WI38 (cell line): ENCODE results near the gene GPBP1L1.

Experiments used
- H3K4me3 ChIP-seq: 2 replicates; pipeline ENCODE4 v1.5.1; 2011; ENCODE audit warnings: low read depth, mild to moderate bottlenecking, control low read depth, low read length
- TF ChIP-seq, protein P1 (sequence below): IDR thresholded peaks from 2 replicates; pipeline ENCODE4 v1.5.1; 2012; ENCODE audit warnings: low read depth, mild to moderate bottlenecking, control low read depth, low read length

The GPBP1L1 gene

DNA sequence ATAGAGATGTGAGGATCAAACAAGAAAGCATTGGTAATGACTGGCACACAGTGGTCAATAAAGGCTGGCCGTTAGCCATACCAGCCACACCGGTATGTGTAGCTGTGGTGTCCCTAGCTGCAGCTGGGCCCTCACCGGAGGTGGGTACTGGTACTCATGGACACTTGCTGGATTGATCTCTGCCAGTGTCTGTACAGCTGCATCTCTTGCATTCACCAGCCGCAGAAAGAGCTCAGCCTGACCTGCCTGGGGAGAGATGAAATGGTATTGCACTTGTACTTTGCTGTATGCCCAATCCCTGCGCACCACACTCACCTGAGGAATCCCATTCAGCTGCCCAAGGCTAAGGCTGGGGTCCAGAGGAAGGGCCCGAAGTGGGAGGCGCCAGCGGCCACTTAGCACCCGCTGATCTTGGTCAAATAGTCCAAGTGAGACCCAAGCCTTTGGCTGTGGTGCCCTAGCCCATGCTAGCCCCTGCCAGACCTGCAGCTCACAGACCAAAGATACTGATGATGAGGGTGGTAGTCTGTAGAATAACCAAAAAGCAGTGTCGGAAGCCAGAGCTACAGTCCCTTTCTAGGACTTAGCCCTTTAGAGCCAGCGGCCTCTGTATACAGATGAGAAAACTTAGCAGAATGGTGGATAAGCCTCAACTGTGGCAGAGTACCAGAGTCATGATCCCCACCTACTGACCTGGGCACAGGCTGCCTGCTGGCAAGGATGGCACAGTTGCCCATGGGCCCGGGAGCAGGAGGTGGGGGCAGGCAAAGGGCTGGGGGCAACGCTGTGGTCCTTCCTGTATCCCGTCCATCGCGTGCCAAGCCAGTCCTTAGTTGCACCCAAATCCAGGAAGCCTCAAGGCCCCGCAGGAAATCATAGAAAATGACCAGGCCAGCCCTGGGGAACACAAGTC lies 65.5 kb downstream of the GPBP1L1 start:
- TF ChIP-seq, protein P1, sequence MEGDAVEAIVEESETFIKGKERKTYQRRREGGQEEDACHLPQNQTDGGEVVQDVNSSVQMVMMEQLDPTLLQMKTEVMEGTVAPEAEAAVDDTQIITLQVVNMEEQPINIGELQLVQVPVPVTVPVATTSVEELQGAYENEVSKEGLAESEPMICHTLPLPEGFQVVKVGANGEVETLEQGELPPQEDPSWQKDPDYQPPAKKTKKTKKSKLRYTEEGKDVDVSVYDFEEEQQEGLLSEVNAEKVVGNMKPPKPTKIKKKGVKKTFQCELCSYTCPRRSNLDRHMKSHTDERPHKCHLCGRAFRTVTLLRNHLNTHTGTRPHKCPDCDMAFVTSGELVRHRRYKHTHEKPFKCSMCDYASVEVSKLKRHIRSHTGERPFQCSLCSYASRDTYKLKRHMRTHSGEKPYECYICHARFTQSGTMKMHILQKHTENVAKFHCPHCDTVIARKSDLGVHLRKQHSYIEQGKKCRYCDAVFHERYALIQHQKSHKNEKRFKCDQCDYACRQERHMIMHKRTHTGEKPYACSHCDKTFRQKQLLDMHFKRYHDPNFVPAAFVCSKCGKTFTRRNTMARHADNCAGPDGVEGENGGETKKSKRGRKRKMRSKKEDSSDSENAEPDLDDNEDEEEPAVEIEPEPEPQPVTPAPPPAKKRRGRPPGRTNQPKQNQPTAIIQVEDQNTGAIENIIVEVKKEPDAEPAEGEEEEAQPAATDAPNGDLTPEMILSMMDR = no peak
- no peak overlapping the region for H3K4me3 ChIP-seq

DNA sequence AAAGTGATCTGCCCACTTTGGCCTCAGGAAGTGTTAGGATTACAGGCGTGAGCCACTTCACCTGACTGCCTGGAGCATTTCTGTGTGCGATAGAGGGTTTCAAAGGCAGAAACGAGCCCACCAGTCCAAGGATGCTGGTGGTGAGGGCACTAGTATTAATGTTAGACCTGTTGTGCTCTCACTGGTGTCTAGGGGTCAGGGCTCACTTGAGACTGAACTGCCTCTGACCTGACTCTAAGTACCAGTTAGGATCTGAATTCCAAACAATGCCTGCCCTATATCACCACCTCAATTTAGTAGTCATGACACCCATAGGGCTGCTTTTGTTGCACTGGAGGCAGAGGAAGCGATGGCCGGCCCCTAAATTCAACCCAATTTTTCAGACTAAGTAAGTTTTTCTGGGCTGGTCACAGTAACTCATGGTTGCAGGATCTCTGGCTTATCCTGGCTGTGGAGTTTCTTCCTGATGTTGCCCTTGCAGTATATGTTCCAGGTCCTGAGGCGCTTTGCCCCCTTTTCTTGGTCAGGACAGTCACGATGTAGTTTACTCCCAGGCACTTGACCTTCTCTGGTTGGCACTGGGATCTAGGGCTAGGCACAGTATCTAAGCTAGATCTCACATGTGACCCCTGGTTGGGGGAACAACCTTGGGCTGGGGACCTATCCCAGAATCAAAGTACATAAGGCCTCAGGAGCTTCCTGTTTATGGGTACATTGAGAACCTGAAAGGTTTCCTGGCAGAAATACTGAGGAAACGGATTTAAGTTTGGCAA lies 67.0 kb downstream of the GPBP1L1 start:
- TF ChIP-seq, protein P1 = no peak
- H3K4me3 ChIP-seq = no peak overlapping the region

DNA sequence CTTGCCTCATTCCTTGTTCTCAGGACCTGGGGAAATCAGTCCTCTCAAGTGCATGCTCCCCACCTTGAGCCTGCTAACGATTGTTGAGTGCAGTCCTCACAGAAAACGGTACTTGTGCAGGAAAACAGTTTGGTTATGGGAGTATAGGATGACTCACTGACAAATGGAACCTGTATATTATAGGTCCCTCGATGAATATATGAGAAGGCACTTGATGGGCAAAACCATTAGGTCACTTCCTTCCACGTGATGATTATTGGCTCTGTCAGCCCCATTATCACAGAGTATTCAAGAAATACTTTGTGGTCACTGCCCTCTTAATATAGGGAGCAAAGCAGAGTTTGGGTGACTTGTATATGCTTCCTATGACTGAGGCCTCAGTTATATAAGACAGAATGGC lies 68.7 kb downstream of the GPBP1L1 start:
- no peak overlapping the region for H3K4me3 ChIP-seq

DNA sequence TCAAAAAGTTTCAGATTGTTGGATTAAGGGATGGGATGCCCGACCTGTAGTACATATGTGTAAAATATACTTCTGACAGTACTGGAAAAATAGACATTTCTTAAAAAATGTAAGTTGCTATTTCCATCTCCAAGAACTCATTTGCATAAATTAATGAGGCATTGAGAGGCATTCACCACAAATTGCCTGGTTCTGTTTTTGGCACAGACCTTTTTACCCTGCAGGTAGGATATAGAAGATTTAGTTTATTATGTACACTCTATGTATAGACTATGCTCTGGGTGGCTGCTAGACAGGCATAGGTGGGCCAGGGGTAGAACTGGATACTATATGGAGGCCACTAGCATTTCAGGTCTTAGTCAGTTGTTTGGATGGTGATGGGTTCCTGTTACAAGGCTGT lies 70.4 kb downstream of the GPBP1L1 start:
- no peak overlapping the region for H3K4me3 ChIP-seq
- TF ChIP-seq, protein P1 = no peak

More for the DNA sequence above, 68.7 kb downstream of the GPBP1L1 start:
- TF ChIP-seq, protein P1 = no peak

DNA sequence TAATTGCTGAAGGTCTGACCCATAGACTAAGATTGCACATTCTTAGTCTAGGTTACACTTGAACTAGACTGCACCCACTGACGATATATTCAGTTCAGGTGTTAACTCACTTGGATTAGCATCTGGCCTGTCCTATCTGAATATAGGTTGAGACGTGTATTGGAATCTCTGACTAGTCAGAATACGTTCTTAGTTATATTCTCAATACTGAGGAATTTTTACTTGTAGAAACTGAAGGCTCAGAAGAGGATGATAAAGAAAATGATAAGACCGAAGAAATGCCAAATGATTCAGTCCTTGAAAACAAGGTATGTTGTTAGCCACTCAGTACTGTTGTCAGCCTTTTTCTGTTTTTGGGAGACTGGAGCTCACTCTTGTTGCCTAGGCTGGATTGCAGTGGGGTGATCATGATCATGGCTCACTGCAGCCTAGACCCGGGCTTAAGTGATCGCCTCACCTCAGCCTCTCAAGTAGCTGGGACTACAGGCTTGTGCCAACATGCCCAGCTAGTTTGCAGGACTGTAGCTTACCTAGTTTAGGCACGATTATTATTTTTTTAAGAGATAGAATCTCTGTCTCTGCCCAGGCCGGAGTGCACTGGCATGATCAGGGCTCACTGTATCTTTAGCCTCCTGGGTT lies 73.3 kb downstream of the GPBP1L1 start:
- TF ChIP-seq, protein P1 = no peak
- no peak overlapping the region for H3K4me3 ChIP-seq

DNA sequence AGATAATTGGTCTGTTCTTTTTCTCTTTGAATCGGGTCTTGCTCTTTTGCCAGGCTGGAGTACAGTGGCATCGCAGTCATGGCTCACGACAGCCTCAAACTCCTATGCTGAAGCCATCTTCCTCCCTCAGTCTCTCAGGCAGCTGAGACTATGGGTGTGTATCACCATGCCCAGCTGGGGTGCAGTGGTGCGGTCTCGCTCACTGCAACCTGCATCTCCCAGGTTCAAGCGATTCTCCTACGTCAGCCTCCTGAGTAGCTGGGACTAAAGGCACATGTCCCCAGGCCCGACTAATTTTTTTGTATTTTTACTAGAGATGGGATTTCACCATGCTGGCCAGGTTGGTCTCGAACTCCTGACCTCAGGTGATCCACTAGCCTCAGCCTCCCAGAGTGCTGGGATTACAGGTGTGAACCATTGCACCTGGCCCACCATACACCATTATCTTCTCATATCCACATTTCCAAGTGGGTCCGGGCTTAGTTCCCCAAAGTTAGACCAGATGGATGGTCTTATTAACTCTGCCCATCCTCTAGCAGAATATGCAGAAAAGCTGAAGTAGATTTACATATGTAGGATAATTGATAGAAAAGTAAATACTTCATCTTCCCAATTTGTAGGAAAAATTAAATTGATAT lies 75.6 kb downstream of the GPBP1L1 start:
- TF ChIP-seq, protein P1 = no peak

More for the DNA sequence above, 75.6 kb downstream of the GPBP1L1 start:
- H3K4me3 ChIP-seq = no peak overlapping the region
